NCI-H128 (cell line): ENCODE data around the gene MMEL1.
"Not testable (repeated sequence)": the region's sequence is repeated elsewhere in the genome, so short reads cannot be mapped to it uniquely, and the experiment has no call there.

Source experiments
- DNase-seq: peaks from one replicate; lab custom pipeline; 2025; ENCODE audit not compliant: unreplicated experiment; lab: John Stamatoyannopoulos, UW

The MMEL1 gene

DNA sequence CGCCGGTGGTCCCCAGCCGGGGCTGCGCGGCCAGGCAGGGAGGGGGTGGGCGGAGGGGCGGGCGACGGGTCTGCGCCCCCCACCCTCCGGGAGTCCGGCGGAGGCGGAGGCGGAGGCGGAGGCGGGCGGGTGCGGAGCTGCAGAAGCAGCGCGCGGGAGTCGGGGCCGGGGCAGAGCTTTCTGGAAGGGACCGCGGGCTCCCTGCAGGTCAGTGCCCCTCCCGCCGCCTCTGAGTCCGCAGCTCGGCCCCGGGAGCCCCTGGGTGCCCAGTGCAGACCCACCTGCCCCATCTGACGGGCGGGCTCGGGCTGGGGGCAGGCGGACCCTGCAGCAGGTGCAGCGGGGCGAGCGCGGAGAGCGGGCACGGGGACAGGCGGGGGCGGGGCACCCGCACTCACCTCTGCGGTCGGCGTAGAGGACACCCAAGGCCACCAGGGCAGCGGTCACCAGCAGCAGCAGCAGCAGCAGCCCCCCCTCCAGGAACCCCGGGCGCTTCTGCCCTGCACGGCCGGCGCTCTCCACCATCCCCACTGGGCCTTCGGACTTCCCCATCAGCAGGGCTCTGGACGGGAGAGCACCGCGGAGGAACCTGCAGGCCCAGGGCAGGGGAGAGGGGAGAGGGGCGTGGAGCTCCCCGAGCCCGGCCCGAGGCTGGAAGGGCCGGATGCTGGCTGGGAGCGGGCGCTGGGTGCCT is 3.7 kb downstream of the MMEL1 start:
- DNase-seq, result no peak

DNA sequence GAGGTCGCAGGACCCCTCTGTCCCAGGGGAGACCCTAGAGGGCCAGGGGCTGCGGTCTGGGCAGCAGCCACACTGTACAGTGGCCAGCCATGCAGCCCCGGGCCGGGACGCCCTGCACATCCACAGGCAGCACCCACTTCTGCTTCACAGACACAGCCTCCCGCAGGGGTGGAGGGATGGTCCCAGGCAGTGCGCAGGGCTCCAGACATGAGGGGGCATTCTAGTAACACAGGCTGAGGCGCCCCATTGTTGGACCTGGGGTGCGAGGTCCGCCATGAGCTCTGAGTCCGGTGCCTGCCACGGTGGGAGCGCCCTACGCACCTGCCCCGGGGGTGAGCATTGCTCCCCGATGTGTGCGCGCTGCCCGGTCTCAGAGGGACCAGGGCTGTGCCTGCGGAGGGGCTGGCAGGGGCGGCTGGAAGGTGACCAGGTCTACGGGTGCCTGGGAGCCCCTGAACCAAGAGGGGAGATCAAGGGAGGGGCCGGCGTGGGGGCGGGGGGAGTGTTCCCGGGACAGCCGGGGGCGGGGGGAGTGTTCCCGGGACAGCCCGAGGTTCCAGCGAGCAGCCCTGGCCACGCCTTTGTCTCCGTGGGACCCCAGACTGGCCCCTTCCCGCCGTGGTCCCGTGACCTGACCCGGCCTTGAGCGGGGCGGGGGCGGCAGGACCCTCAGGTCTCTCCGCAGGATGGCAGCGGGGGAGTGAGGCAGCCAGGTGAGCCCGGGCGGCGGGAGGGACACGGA is 4.5 kb downstream of the MMEL1 start:
- DNase-seq, result no peak

DNA sequence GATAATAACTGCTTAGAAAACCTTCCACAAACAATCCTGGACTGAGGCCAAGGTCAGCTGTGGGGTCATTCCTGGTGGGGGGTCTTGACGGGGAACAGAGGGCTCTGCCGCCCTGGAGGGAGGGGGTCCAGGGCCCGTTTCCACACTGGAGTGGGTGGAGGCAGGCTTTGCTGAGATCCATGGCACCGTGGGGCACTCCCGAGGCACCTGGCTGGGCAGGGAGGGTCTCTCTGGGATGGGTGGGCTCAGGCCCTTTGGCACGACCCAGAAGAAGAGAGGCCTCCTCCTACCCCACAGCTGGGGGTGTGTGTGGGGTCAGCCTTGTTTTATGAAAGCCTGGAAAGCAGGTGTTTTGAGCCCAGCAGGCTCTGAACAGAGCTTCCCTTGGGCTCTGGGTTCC is 5.1 kb downstream of the MMEL1 start:
- DNase-seq, result no peak

DNA sequence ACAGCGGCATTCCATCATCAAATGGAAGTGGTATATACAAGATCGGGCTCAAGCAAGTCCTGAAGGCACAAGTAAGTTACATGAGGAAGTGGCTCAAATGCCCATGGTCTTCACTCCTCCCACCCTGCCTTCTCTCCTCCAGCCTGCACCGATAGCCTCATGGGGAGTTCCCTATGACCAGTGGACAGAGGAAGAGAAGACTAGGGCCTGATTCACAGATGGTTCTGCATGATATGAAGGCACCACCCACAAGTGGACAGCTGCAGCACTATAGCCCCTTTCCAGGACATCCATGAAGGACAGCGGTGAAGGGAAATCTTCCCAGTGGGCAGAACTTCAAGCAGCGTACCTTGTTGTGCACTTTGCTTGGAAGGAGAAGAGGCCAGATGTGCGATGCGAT is 7.1 kb downstream of the MMEL1 start:
- DNase-seq, result not testable (repeated sequence)

DNA sequence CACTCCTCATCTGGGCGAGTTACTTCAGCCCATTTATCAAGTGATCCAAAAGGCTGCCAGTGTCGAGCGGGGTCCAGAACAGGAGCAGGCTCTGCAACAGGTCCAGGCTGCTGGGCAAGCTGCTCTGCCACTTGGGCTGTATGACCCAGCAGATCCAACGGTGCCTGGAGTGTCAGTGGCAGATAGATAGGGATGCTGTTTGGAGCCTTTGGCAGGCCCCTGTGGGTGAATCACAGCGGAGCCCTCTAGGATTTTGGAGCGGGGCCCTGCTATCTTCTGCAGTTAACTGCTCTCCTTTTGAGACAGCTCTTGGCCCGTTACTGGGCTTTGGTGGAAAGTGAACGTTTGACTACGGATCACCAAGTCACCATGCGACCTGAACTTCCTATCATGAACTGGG is 7.5 kb downstream of the MMEL1 start:
- DNase-seq, result no peak

DNA sequence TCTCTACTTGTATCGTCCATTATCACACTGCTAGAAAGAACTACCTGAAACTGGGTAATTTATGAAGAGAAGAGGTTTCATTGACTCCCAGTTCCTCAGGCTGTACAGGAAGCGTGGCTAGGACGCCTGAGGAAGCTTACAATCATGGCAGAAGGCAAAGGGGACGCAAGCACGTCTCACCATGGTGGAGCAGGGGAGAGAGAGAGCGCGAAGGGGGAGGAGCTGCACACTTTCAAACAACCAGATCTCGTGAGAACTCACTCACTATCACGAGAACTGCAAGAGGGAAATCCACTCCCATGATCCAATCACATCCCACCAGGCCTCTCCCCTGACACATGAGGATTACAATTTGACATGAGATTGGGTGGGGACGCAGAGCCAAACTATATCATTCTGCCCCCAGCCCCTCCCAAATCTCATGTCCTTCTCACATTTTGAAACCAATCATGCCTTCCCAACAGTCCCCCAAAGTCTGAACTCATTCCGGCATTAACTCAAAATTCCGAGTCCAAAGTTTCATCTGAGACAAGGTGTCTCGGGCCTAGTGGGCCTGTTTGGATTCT is 8.0 kb downstream of the MMEL1 start:
- no peak for DNase-seq

DNA sequence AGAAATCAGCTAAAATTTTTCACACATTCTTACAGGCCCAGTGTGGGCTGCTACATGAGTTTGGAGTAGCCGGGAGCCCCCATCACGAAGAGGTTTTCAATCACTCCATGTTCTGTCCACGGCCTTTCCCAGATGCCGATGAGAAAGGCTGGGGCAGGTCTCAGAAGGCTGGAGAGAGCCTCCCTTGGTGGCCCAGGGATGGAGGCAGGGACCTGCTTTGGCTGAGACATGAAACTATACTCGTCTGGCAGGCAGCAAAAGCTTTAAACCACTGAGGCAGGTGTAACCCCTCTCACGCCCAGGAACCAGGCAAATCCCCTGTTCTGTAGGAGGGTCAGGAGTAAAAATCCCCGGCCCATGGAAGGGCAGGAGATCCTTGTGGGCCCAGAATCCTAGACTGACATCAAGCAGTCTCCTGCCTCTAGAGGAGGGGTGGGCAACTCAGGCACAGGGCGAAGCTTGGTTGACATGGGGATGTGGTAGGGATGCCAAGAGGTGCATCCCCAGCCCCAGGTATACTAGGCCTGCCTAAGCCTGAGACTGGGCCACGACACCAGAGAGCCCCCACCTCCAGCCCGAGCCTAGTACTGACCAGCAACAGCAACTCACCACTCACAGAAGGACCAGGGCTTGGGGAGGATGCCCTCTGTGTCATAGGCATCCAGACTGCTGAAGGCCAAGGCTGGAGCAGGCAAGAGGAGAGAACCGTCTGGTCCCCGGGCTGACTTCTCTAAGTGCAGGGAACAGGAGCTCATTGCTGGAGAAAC is 9.1 kb downstream of the MMEL1 start:
- DNase-seq, result no peak

DNA sequence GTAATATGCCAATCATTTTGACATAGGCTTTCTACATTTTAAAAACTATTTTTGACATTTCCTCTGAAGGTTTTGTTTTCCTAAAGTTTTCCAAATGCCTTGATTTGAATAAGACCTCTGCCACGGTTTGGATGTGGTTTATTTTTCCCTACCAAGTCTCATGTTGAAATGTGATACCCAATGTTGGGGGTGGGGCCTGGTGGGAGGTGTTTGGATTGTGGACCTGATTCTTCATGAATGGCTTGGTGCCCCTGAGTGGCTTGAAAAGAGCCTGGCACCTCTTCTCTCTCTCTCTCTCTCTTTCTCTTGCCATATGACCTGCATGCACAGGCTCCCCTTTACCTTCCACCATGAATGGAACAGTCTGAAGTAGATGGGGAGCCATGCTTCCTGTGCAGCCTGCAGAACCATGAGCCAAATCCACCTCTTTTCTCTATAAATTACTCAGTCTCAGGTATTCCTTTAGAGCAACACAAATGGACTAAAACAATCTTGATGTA is 14.8 kb downstream of the MMEL1 start:
- DNase-seq, result no peak

DNA sequence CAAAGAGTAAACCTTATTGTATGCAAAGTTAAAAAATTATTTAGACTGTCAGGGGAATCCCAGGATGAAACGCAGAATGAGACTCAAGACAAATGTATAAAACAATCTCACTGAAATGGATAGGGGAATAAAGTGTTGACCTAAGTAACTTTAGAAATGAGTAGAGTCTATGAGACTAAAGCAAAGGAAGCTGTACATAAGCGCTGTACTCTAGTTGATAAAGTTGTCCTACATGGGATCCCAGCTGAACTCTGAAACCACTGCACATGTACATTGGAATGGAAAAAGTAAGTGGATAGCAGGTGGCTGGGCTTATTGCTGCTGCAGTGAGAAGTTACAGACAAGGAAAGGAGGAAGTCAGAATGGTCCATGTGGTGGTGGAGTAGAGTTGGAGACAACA is 18.7 kb downstream of the MMEL1 start:
- DNase-seq, result no peak

DNA sequence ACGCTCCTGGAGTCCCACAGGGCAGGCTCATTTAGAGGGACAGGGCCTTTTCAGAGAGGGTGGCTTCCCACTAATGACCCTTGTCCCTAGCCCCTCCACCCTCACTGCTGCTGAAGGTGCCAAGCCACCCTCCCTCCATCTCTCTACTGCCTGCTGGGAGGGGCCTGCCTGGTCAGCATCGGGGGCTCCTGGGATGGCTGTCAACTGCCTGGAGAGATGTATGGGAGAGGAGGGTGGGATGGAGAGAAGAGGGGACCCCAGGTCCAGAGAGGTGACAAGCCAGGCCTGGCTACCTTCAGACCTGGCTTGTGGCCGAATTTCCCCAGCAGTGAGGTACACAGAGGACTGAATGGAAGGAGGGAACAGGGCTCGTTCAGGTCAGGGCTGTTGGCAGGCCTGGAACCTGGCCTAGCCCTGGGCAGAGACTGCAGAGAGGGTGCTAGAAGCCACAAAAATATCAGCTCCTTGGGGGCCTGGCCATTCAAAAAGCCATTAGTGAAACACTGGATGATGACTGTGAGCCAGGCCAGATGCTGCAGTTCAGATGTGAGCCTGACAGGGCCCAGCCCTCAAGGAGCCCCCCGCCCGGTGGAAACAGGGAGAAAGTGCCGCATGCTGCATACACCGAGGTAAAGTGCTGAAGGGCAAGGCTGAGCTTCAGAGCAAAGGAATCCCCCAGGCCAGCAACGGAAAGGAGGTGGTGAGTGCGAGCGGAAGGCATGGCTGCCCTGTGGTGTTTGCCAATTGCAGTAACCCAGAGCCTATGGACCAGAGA is 20.0 kb downstream of the MMEL1 start:
- no peak for DNase-seq

DNA sequence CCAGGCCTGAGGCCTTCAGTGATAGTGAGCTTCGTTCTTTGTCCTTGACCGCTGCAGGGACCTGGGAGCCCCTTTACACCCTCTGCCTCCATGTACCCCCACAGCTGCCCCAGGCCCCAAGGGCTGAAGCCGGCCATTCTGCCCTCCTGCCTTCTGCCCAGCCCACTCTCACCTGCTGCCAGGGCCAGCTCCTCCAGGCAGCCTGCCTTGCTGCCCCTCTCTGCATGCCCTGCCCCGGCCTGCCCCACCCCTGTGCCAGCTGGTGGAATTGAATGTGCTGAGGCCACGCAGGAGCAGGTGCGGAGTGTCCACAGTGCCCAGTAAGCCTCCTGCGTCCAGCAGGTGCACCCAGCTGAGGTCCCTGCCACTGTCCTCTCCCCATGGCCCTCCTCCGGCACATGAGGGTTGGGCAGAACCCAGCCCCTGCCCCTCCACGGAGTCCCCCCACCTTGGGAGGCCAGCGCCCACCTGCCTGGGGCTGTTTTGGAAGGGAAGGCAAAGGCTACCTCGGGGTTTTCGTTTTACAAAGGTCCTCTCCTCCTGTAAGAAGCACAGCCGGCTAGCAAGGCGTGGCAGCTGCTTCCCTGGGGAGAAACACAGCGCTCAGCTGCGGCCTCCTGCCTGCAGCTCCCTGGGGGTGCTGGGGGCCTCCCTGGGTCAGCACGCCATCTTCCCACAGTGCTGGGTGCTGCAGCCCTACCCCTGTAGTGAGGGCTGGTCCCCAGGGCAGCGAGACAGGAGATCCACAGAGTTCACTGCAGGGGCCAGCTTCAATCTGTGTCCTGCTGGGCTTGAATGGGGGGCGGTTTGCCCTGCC is 21.0 kb downstream of the MMEL1 start:
- no peak for DNase-seq

DNA sequence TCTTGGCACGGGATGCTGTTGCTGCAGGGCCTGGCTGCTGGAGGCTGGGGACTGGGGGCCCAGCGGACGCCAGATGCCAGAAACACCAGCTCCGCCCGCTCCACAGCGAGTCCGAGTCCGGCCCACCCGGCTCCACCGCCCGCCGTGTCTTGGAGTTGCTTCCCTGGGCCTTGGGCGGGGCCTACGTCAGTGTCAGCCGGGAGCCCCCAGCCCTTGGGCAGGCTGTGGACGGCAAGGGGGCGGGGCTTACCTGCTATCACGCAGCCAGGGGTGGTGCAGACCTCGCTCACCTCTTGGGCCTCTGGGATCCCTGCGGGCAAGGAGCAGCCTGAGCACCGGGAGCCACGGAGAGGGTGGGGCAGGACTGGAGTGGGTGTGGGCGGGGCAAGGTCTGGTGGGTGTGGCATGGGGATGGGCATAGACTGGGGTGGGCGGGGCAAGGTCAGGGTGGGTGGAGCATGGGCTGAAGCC is 21.8 kb downstream of the MMEL1 start:
- DNase-seq, result no peak

DNA sequence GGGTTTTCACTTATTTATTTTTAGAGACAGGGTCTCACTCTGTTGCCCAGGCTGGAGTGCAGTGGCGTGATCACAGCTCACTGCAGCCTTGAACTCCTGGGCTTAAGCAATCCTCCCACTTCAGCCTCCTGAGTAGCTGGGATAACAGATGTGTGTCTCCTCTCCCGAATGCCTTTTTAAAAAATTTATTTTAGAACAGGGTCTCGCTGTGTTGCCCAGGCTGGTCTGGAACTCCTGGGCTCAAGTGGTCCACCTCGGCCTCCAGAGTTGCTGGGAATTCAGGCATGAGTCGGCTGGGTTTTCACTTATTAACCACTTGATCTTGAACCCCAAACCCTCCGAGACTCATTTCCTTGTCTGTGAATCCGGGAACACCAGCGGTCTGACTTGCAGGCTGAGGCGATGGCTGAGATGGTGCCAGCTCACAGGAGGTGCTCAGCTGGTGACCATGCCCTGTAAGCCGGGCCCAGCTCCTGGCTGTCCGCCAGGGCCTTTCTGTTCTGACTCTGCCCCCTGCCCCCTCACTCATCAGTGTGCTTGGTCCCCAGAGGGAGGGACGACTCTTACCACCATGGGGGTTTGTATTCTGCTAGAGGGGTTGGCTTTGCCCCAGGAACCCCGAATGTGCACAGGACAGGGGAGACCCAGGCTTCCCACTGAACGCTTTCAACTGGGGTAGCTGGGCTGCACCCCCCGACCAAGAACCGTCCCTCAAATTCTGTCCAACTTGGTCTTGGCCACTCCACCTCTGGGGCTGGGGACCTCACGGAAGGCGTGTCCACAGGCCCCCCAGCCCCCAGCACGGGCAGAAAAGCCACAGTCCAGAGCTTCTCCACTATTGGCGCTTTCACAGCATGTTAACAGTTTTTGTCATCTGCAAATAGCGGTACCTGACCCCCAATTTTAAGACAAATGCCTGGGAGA is 22.5 kb downstream of the MMEL1 start:
- DNase-seq, result no peak

DNA sequence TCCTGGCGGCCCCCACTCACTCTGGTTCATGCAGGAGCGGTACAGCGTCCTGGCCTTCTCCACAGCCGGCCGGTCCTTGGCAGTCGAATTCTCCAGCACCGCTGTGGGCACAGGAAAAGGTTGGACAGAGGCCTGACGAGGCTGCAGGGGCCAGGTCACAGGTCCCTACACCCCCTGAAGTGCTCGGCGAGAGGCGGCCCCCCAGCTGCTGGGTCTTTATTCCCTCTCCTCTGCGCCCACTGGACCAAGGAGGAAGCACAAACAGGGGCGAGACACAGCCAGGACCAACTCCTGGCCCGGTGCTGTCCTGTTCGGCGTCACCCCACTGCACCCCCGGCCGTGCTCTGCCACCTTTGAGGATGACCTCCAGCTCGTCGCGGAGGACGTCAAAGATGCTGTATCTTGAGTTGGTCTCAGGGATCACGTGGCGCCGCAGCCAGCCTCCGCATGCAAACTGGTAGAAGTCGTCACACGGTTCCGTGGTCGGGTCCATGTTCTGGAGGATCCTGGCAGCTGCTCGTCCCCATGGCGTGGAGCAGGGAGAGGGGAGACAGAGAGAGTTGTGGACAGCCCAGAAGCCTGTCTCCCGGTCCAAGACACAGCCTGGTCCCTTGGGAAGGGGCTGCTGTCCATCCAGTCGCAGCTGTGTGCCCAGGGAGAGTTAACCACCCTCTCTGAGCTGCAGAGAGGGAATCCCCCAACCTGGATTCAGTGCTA is 23.3 kb downstream of the MMEL1 start:
- no peak for DNase-seq

DNA sequence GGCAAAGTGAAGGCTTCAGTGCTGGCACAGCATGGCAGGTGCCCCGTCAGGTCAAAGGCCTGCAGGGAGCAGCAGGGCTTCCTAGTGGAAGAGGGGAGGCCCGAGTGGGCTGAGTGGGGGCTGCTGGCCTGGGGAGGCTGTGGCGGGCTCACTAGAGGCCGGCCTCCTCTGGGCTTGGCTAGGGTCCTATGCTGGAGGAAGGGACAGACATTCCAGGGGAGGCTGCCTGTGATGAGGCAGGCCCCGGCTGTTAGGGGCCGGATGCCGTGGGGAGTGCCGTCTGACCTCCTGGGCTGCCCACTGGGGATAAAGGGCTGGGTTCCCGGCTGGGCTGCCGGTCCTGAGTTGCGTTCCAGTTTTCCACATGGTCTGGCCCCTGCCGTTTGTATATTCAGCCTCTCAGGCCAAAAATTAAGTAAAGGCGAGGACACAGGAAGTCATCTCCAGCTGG is 25.1 kb downstream of the MMEL1 start:
- DNase-seq, result no peak

DNA sequence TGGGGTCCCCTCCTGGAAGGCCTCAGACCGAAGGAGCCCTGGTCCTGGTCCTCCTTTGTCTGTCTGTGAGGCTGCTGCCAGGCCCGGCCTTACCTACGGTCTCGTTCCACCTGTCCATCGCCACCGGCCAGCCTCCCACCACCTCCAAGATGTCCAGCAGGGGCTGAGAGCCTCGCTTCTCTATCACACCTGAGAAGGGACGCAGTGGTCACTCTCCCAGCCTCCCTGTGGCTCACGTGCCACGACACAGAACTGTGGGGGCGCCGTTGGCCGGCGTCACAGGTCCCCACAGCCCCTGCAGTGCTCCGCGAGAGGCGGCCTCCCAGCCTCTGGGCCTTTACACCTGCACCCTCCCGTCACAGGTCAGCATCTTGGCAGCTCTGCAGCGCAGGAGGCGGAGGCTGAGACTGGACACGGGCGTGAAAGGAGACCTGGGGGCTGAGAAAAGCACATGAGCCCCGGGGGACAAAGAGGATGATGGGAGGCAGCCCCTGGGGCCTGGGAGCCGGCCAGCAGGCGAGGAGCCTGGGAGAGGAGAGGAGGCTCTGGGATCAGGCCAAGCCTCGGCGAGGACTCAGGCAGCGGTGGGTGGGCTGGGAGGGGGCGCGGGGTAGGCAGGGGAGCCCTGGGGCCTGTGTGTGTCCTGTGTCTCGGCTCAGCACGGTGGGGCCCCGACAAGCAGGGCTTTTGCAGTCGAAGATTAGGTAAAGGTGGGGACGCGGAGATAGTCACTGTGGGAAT is 25.8 kb downstream of the MMEL1 start:
- DNase-seq, result no peak

DNA sequence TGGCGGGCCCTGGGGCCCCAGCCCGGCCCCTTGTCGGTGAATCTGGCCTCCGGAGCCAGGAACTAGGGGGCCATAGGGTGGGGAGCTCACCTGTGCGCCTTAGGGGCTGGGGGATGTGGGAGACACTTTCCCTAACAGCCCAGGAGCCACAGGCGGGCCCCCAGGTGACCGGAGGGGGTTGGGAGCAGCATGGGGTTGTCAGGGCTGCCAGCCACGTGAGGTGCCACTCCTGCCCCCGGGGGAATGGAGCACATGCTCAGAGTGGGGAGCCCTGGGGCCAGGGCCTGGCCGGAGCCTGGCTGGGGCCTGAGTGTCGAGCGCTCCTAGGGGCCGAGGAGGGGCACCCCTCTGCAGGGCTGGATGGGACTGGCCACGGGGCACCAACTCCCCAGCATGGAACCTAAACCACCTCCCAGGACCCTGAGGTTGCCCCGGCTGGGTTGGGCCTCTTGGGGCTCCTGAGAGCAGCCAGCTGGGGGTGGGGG is 26.4 kb downstream of the MMEL1 start:
- no peak for DNase-seq
